Panc1 (cell line): ENCODE measurements around the gene KTN1. TPM values are rescaled to one million over a fixed set of nuclear protein-coding genes. Genes with fewer than 3 reads are reported as not detected.

Source experiments
- ATAC-seq: fragments of 200-7000 bp; cut with Tn5 transposase; 2 replicates; pipeline ENCODE4 v1.9.1; 2020; ENCODE audit warnings: mild to moderate bottlenecking, moderate library complexity
- BruUV-seq: library from RNA; stranded (reverse); fragments of 400-500 nt; replicated peaks from 2 replicates; lab custom pipeline; 2021; lab: Mats Ljungman, UMichigan
- CTCF ChIA-PET: fragments of 300-600 bp; sonication (Branson Sonifier 250); formaldehyde crosslinking; loops from one replicate; lab custom pipeline; 2022; ENCODE audit warnings: antibody characterized with exemption; lab: Charles Lee
- POLR2A ChIA-PET: fragments of 300-600 bp; sonication (Branson Sonifier 250); formaldehyde crosslinking; loops from one replicate; lab custom pipeline; 2022; ENCODE audit warnings: antibody characterized with exemption; lab: Charles Lee
- DNase-seq: peaks from one replicate; pipeline ENCODE4 v3.0.0-alpha.2; 2010; ENCODE audit warnings: low read depth, low spot score
- H3K27ac ChIP-seq: 2 replicates; pipeline ENCODE4 v1.5.1; 2011; ENCODE audit warnings: mild to moderate bottlenecking, low read length, inconsistent platforms
- H3K27me3 ChIP-seq: fragments of 200-500 bp; sonication (Bioruptor generic); 2 replicates; pipeline ENCODE4 v1.6.0; 2014; ENCODE audit warnings: low read length, inconsistent platforms; ENCODE audit not compliant: control insufficient read depth, insufficient read depth
- H3K36me3 ChIP-seq: fragments of 200-500 bp; sonication (Bioruptor generic); 2 replicates; pipeline ENCODE4 v1.5.1; 2014; ENCODE audit warnings: inconsistent platforms, mild to moderate bottlenecking, low read length, moderate library complexity; ENCODE audit not compliant: control insufficient read depth, insufficient read depth
- H3K4me1 ChIP-seq: 2 replicates; pipeline ENCODE4 v1.5.1; 2011; ENCODE audit warnings: inconsistent platforms, mild to moderate bottlenecking, low read length, moderate library complexity; ENCODE audit not compliant: control insufficient read depth, insufficient read depth
- H3K4me3 ChIP-seq, 2 experiments: 2 replicates each; pipeline ENCODE4 v1.5.1; 2011 to 2012; ENCODE audit warnings: low read depth in 2 of 2, low read length in 2 of 2, mild to moderate bottlenecking in 2 of 2, inconsistent platforms in 1 of 2, moderate library complexity in 1 of 2
- H3K9me3 ChIP-seq: fragments of 200-500 bp; sonication (Bioruptor generic); 2 replicates; pipeline ENCODE4 v1.5.1; 2014; ENCODE audit warnings: low read depth, mild to moderate bottlenecking, inconsistent platforms, low read length, moderate library complexity; ENCODE audit not compliant: control insufficient read depth, insufficient read depth
- CTCF ChIP-seq: fragments of 450-650 bp; IDR thresholded peaks from 2 replicates; pipeline ENCODE4 v1.5.1; 2017; ENCODE audit warnings: mild to moderate bottlenecking
- POLR2AphosphoS5 ChIP-seq: IDR thresholded peaks from 2 replicates; pipeline ENCODE4 v1.6.1; 2012; ENCODE audit warnings: mild to moderate bottlenecking, low read depth, low read length, moderate library complexity
- REST ChIP-seq, 2 experiments: IDR thresholded peaks; 2 replicates each; pipeline ENCODE4 v1.6.1; 2011 to 2012; ENCODE audit warnings: low read depth in 2 of 2, control low read depth in 1 of 2, low read length in 1 of 2, mild to moderate bottlenecking in 1 of 2, moderate library complexity in 1 of 2; ENCODE audit not compliant: insufficient read depth in 1 of 2
- SIN3A ChIP-seq: IDR thresholded peaks from 2 replicates; pipeline ENCODE4 v1.6.1; 2012; ENCODE audit warnings: low read depth, mild to moderate bottlenecking, low read length, moderate library complexity, borderline replicate concordance; ENCODE audit not compliant: insufficient read depth
- TCF7L2 ChIP-seq: IDR thresholded peaks from 2 replicates; pipeline ENCODE4 v1.6.1; 2011; ENCODE audit warnings: mild to moderate bottlenecking, low read depth, low read length, inconsistent platforms
- in situ Hi-C: cut with HindIII; loops from 2 replicates; pipeline ENCODE4 v1.10.0; 2016; ENCODE audit warnings: low sequenced_read_pairs, low pct_unique_long_range_greater_than_20kb
- intact Hi-C: fragments of 100-400 bp; cut with micrococcal nuclease; formaldehyde crosslinking; loops from one replicate; pipeline ENCODE4 v1.10.0; 2022; ENCODE audit not compliant: unreplicated experiment
- total RNA-seq: library from RNA; stranded (reverse); gene quantifications from one replicate; pipeline ENCODE4 v1.2.1, GENCODE V29; 2021; ENCODE audit not compliant: unreplicated experiment

The KTN1 gene
- total RNA-seq, 1 experiment from 2014 or later, result 310 TPM

- TF ChIP-seq POLR2AphosphoS5 (no peak), REST (IDR thresholded peaks at IDR 0.05; ENCODE audit: insufficient read depth in 1 of 2, low read depth in 2 of 2, low read length in 1 of 2) (no peak), CTCF (no peak), SIN3A (no peak), TCF7L2 (no peak)
- POLR2A ChIA-PET, result no interaction called here
- H3K4me1 ChIP-seq, result peaks cover 21% of the 10 kb centered on the region
- in situ Hi-C loops, result no loop called here
- ATAC-seq, result no peak
- H3K27ac ChIP-seq, result peak overlapping the region; percentile 59
- intact Hi-C loops, result no loop called here
- no peak overlapping the region for H3K4me3 ChIP-seq
- CTCF ChIA-PET, result interaction anchor here (0.7 kb wide), 1 partner anchor 110 kb away, joined by 3 read pairs; no protein-coding TSS in a partner anchor
- no peaks in the 10 kb centered on the region for H3K36me3 ChIP-seq
- no TSS peak for BruUV-seq
- H3K27me3 ChIP-seq, result no peaks in the 10 kb centered on the region
- no peaks in the 10 kb centered on the region for H3K9me3 ChIP-seq
- DNase-seq, result no peak
These were observed 11.4 kb upstream of the KTN1 start for GRCh38 chr14:55568618-55569017.

GRCh38 chr14:55571125-55571889, 8.7 kb upstream of the KTN1 start:
- BruUV-seq, result no TSS peak
- H3K27me3 ChIP-seq, result no peaks in the 10 kb centered on the region

More at GRCh38 chr14:55571125-55571889, 8.7 kb upstream of the KTN1 start:
- Histone ChIP-seq H3K36me3 (no peaks in the 10 kb centered on the region; the same call in 1 of the 2 replicates), H3K4me3 (no peak overlapping the region), H3K4me1 (peaks cover 21% of the 10 kb centered on the region), H3K9me3 (no peaks in the 10 kb centered on the region), H3K27ac (peak overlapping the region; percentile 76)
- ChIA-PET CTCF (no interaction called here), POLR2A (interaction anchor here (0.6 to 1.2 kb wide), 2 partner anchors 27 to 741 kb away, joined by 3 to 10 read pairs; no protein-coding TSS in a partner anchor)
- in situ Hi-C loops (no loop called here), intact Hi-C loops (loop anchor here (10.0 kb wide), 1 partner anchor 357 kb away; no protein-coding TSS in a partner anchor)
- no peak for ATAC-seq
- DNase-seq, result no peak
- TF ChIP-seq POLR2AphosphoS5 (no peak), SIN3A (no peak), TCF7L2 (no peak), REST (IDR thresholded peaks at IDR 0.05; ENCODE audit: insufficient read depth in 1 of 2, low read depth in 2 of 2, low read length in 1 of 2) (no peak), CTCF (no peak)
